Pons (tissue), 1 donor: ENCODE data around the gene CD48.
A peak's percentile ranks its signal among the peaks of the same experiment; 100 is the strongest.

Source experiments
- DNase-seq: peaks from one replicate; pipeline ENCODE4 v3.0.0-alpha.2; 2016; ENCODE audit warnings: low spot score

CD48 gene

GRCh38 chr1:160675641-160676410 is 35.8 kb downstream of the CD48 start:
- DNase-seq: peak; percentile 68

GRCh38 chr1:160674415-160674814 is 37.2 kb downstream of the CD48 start:
- no peak for DNase-seq

- DNase-seq: no peak
Measured at GRCh38 chr1:160672789-160673695, 38.6 kb downstream of the CD48 start.

- no peak for DNase-seq
Measured at GRCh38 chr1:160671603-160672517, 39.8 kb downstream of the CD48 start.

- no peak for DNase-seq
Measured at GRCh38 chr1:160670701-160671100, 40.9 kb downstream of the CD48 start.

GRCh38 chr1:160669802-160670201 is 41.8 kb downstream of the CD48 start:
- no peak for DNase-seq

- DNase-seq: no peak
Measured at GRCh38 chr1:160669276-160669675, 42.3 kb downstream of the CD48 start.

GRCh38 chr1:160667896-160668295 is 43.7 kb downstream of the CD48 start:
- no peak for DNase-seq

GRCh38 chr1:160666079-160666442 is 45.6 kb downstream of the CD48 start:
- no peak for DNase-seq

GRCh38 chr1:160665330-160666078 is 46.1 kb downstream of the CD48 start:
- DNase-seq: no peak

- no peak for DNase-seq
Measured at GRCh38 chr1:160664573-160665051, 47.0 kb downstream of the CD48 start.

- DNase-seq: no peak
Measured at GRCh38 chr1:160662910-160663309, 48.7 kb downstream of the CD48 start.

- no peak for DNase-seq
Measured at GRCh38 chr1:160659566-160659965, 52.1 kb downstream of the CD48 start.

- no peak for DNase-seq
Measured at GRCh38 chr1:160658814-160659193, 52.8 kb downstream of the CD48 start.

- DNase-seq: no peak
Measured at GRCh38 chr1:160658162-160658813, 53.3 kb downstream of the CD48 start.

- no peak for DNase-seq
Measured at GRCh38 chr1:160657250-160657781, 54.3 kb downstream of the CD48 start.

GRCh38 chr1:160656737-160657136 is 54.9 kb downstream of the CD48 start:
- no peak for DNase-seq

- DNase-seq: no peak
Measured at GRCh38 chr1:160653620-160654016, 58.0 kb downstream of the CD48 start.

- no peak for DNase-seq
Measured at GRCh38 chr1:160652924-160653619, 58.5 kb downstream of the CD48 start.
